GM12891 (cell line): ENCODE measurements around the gene RGS14.
"Not testable (repeated sequence)": the region's sequence is repeated elsewhere in the genome, so short reads cannot be mapped to it uniquely, and the experiment has no call there.

ENCODE experiments used
- POLR2A ChIP-seq: IDR thresholded peaks from 2 replicates; pipeline ENCODE4 v1.6.1; 2011; ENCODE audit warnings: low read depth, low read length, control low read depth
- POLR2AphosphoS5 ChIP-seq: IDR thresholded peaks from 2 replicates; pipeline ENCODE4 v1.6.1; 2011; ENCODE audit warnings: low read depth, low read length, control low read depth
- SPI1 ChIP-seq: IDR thresholded peaks from 2 replicates; pipeline ENCODE4 v1.6.1; 2011; ENCODE audit warnings: low read depth, low read length, control low read depth
- TAF1 ChIP-seq: IDR thresholded peaks from 2 replicates; pipeline ENCODE4 v1.6.1; 2011; ENCODE audit warnings: low read depth, low read length, control low read depth

DNA sequence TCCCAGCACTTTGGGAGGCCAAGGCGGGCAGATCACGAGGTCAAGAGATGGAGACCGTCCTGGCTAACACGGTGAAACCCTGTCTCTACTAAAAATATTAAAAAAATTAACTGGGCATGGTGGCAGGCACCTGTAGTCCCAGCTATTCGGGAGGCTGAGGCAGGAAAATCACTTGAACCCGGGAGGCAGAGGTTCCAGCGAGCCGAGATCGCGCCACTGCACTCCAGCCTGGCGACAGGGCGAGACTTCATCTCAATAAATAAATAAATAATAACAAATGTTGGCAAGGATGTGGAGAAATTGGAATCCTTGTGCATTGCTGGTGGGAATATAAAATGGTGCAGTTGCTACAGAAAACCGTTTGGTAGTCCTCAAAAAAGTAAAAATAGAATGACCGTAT lies 14.7 kb upstream of the RGS14 start:
- not testable (repeated sequence) for TF ChIP-seq POLR2A, TAF1, SPI1, POLR2AphosphoS5
